Erythroblast (primary cell): ENCODE measurements around the gene GFOD1.

Source experiments
- GATA1 ChIP-seq: IDR thresholded peaks from 2 replicates; pipeline ENCODE4 v1.6.1; 2011; ENCODE audit warnings: low read depth, mild to moderate bottlenecking, control low read depth, low read length, moderate library complexity
- POLR2A ChIP-seq: IDR thresholded peaks from 2 replicates; pipeline ENCODE4 v1.6.1; 2011; ENCODE audit warnings: mild to moderate bottlenecking, low read length

DNA sequence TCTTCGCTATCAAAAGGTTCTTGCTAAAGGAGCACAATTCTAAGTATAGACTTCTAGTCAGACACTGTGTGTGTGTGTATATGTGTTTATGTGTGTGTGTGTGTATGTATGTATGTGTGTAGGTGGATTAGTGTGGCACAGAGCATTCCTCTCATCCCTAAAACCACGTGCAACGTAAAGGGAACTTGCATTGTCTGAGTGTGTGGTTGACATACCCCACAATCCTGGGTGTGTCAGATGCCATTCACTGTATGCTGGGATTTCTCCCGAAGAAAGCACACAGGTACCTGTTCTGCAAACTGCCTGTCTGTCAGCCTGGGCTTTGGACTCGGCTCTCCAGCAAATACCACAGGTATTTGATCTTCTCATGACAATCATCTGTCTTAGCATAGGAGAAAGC is 116.8 kb downstream of the GFOD1 start:
- TF ChIP-seq POLR2A (no peak), GATA1 (no peak)
